GM18951 (cell line): ENCODE measurements around the gene KRT84.

ENCODE experiments used
- POLR2A ChIP-seq: IDR thresholded peaks from 4 replicates; pipeline ENCODE4 v1.6.1; 2011; ENCODE audit warnings: mild to moderate bottlenecking; ENCODE audit not compliant: insufficient read length, insufficient read depth; ENCODE audit errors: extremely low read depth
- in situ Hi-C: fragments of 300-500 bp; cut with MboI; formaldehyde crosslinking; loops from one replicate; pipeline ENCODE4 v1.12.0; 2022; ENCODE audit warnings: low sequenced_read_pairs, mixed read lengths, inconsistent platforms; ENCODE audit not compliant: unreplicated experiment

Gene KRT84

DNA sequence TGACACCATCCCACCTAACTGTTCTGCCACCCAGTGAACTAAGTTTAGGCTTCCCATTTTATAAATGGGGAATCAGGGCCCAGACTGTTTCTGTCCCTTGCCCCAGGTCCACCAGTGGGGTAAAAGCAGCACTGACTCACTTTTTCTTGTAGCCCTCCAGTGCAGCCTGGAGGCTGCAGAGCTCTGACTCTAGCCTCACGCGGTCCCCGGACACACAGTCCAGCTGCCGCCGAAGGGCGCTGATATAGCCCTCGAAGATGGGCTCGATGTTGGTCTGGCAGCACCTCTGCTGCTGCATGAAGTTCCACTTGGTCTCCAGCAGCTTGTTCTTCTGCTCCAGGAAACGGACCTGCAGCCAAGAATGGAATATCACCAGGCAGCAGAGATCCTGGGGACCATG lies 18.1 kb upstream of the KRT84 start:
- in situ Hi-C loops = no loop called here
- TF ChIP-seq POLR2A = no peak

- no peak for TF ChIP-seq POLR2A
- in situ Hi-C loops = no loop called here
These were observed 17.6 kb upstream of the KRT84 start for GRCh38 chr12:52402873-52403540.

GRCh38 chr12:52402377-52402776 lies 16.9 kb upstream of the KRT84 start:
- in situ Hi-C loops = no loop called here

GRCh38 chr12:52401926-52402325 lies 16.5 kb upstream of the KRT84 start:
- no peak for TF ChIP-seq POLR2A
- in situ Hi-C loops = no loop called here

More at GRCh38 chr12:52402377-52402776, 16.9 kb upstream of the KRT84 start:
- TF ChIP-seq POLR2A = no peak

- no peak for TF ChIP-seq POLR2A
- in situ Hi-C loops = no loop called here
These were observed 16.1 kb upstream of the KRT84 start for GRCh38 chr12:52401526-52401925.

DNA sequence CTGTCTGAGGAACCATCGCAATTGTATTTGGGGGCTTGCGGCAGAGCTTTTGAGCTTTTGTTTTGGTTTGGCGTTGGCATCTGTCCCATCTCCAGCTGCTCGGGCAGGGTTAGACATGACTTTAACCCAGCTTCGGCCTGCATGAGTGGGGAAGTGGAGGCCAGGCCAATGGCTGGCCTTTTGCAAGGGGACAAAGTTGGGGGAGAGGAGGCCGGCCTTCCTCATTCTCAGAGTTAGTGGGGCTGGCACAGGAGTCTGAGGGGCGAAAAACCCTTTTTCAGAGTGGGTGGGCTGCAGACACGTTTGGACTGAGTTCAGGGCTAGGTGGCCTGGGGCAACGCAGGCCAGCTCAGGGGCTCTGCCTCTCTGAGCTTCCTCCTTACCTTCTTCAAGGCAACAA lies 15.5 kb upstream of the KRT84 start:
- in situ Hi-C loops = no loop called here
- no peak for TF ChIP-seq POLR2A

DNA sequence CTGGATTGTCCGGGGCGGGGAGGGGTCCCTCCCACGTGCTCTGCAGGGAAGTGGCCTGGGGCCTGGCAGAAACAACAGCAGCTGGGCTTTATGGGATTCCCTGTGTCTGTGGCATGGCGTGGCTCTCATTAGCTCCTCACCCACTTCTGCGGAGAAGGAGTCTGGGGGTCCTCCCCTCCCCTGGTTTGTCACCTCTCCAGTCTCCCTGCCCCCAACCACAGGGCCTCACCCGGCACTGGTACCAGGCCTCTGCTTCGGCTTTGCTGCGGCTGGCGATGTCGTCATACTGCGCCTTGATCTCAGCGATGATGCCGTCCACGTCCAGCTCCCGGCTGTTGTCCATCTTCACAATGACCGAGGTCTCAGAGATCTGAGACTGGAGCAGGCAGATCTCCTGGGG lies 14.3 kb upstream of the KRT84 start:
- TF ChIP-seq POLR2A = no peak
- in situ Hi-C loops = no loop called here

DNA sequence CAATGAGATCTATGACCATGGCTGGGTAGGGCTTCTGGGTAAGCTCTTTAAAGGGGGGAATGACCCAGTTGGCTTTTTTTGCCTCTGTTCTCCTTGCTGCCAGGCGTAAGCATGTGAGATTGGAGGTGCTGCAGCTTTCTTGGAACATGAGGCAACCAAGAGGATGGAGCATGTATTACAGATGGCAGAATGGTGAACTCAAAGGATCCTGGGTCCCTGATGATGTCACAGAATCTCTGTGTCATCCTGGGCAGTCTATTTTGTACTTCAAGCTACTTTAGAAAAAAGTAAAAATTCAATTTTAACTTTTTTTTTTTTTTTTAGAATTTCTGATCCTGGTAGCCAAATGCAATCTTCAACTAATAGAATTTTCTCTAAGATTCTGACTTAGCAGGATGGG lies 12.7 kb upstream of the KRT84 start:
- TF ChIP-seq POLR2A = no peak
- in situ Hi-C loops = no loop called here

DNA sequence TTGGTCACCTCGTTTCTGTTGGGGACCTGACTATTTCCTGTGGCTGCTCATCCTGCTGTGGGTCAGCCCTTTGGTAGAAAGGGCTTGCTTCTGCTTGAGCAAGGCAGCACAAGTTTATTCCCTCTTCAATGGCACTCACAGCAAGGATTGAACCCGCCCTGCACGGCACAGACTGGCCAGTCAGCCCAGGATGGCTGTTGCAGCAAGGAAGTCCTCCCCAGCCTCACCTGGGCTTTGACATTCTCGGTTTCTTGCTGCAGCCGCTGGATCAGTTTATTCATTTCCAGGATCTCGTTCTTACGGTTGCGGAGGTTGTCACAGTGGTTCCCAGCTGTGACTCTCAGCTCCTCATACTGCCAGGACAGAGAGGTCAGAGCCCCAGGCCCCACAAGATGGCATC lies 11.2 kb upstream of the KRT84 start:
- no peak for TF ChIP-seq POLR2A
- in situ Hi-C loops = no loop called here

GRCh38 chr12:52395761-52396434 lies 10.4 kb upstream of the KRT84 start:
- in situ Hi-C loops = no loop called here
- TF ChIP-seq POLR2A = no peak

DNA sequence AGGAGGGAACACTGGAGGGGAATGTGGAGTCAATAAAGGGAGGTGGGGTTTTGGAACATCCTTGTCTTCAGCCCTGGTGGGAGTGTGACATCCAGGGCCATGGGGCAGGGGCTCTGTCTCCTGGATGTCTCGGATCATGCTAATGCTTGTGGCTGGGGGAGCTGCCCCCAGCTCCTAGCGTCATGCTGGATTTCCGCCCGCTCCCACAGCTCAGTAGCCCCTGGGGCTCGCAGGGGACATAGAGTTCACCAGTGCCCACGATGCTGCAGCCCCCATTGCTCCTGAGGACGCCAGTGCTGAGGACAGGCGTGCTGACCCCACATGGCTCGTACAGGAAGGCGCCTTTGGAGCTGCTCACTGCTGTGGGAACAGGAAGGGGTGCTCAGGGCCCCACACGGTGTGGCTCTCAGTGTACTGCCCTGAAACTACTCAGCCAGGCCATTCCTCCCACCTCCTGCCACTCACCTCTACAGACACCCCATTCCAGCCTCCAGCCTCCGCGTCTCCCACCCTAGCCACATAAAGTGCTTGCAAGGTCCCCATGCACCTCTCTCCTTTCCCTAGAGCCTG lies 9.5 kb upstream of the KRT84 start:
- no peak for TF ChIP-seq POLR2A
- in situ Hi-C loops = no loop called here

DNA sequence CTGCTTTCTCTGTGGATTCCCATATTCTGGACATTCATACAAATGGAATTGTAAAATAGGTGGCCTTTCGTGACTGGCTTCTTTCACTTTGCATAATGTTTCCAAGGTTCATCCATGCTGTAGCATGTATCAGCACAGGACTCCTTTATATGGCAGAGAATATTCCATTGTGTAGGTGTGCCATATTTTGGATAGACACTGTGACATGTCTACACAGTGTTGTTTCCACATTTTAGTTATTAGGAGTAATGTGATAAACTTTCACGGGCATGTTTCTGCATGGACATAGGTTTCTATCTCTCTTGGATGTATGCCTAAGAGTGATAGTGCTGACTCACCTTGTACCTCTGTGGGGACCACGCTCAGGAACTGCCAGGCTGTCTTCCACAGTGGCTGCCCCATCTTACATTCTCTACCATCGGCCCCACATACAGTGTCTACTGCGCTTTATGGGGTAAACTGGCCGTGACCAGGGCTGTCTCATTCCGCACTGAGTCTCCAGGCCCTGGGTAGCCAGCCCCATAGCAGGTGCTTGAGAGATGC lies 7.1 kb upstream of the KRT84 start:
- TF ChIP-seq POLR2A = no peak
- in situ Hi-C loops = no loop called here

- in situ Hi-C loops = no loop called here
- no peak for TF ChIP-seq POLR2A
These were observed 6.2 kb upstream of the KRT84 start for GRCh38 chr12:52391618-52392002.

- no peak for TF ChIP-seq POLR2A
- in situ Hi-C loops = no loop called here
These were observed 5.5 kb upstream of the KRT84 start for GRCh38 chr12:52390739-52391617.
